ENCODE results near the gene IGIP.

DNA sequence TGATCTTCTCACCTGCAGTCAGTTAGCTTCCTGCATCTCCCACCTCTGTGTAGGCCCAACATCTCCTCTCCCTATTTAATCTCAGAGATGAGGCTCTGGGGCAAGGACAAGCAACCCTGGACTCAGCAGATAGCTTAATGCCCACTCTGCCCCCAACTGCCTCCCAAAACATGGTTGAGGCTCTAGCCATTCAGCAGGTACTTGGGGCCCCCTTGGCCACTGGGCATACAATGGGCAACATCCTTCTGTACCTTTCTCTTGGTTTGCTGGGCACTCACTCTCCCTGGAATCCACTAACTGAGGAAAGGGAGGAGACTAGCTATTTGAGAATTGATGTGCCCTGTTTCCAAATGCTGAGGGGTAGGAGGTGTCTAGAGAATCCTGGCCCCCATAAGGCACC, 9.4 kb downstream of the IGIP start:
- TF ChIP-seq, protein P1, sequence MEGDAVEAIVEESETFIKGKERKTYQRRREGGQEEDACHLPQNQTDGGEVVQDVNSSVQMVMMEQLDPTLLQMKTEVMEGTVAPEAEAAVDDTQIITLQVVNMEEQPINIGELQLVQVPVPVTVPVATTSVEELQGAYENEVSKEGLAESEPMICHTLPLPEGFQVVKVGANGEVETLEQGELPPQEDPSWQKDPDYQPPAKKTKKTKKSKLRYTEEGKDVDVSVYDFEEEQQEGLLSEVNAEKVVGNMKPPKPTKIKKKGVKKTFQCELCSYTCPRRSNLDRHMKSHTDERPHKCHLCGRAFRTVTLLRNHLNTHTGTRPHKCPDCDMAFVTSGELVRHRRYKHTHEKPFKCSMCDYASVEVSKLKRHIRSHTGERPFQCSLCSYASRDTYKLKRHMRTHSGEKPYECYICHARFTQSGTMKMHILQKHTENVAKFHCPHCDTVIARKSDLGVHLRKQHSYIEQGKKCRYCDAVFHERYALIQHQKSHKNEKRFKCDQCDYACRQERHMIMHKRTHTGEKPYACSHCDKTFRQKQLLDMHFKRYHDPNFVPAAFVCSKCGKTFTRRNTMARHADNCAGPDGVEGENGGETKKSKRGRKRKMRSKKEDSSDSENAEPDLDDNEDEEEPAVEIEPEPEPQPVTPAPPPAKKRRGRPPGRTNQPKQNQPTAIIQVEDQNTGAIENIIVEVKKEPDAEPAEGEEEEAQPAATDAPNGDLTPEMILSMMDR (IDR thresholded peaks at IDR 0.05), result no peak
- TF ChIP-seq POLR2A (IDR thresholded peaks at IDR 0.05), result no peak
- no peak for TF ChIP-seq EP300 (IDR thresholded peaks at IDR 0.05)
